BE2C (cell line): ENCODE data around the gene YIPF5.

Source experiments
- DNase-seq: peaks from one replicate; pipeline ENCODE4 v3.0.0-alpha.2; 2020
- H3K27me3 ChIP-seq: fragments of 250-450 bp; sonication (Bioruptor Pico); 2 replicates; pipeline ENCODE4 v1.5.1; 2020; ENCODE audit warnings: mild to moderate bottlenecking
- H3K36me3 ChIP-seq: fragments of 250-450 bp; sonication (Bioruptor Pico); 2 replicates; pipeline ENCODE4 v1.5.1; 2020; ENCODE audit warnings: mild to moderate bottlenecking
- H3K4me1 ChIP-seq: fragments of 250-450 bp; sonication (Bioruptor Pico); 2 replicates; pipeline ENCODE4 v1.5.1; 2020
- H3K4me3 ChIP-seq: 2 replicates; pipeline ENCODE4 v1.5.1; 2011; ENCODE audit warnings: low read depth, low read length
- H3K9me3 ChIP-seq: fragments of 250-450 bp; sonication (Bioruptor Pico); 2 replicates; pipeline ENCODE4 v1.5.1; 2020
- TF ChIP-seq, protein P1 (sequence below): IDR thresholded peaks from 2 replicates; pipeline ENCODE4 v1.5.1; 2012; ENCODE audit warnings: mild to moderate bottlenecking, low read depth, low read length

The YIPF5 gene

DNA sequence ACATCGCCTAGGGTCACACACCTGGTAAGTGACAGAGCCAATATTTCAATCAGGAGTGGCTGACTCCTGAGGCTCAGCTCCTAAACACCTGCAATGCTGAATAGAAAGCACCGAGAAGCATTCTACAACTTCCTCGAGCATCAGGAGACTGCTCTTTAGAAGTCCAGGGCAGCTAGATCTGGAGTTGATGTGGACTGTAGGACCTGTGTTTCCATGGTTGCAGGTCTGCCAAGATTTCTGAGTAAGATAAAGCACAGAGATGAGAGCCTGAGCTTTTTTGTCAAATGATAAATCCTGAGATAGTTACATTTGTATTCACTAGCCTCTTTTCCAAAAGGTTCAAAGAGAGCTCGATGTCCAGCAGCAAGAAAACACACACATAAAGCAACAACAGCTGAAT, 43.8 kb downstream of the YIPF5 start:
- no peaks in the 10 kb centered on the region for H3K9me3 ChIP-seq
- no peak for DNase-seq
- H3K27me3 ChIP-seq = no peaks in the 10 kb centered on the region
- H3K4me3 ChIP-seq = no peak overlapping the region
- H3K36me3 ChIP-seq = no peaks in the 10 kb centered on the region
- H3K4me1 ChIP-seq = no peaks in the 10 kb centered on the region
- TF ChIP-seq, protein P1, sequence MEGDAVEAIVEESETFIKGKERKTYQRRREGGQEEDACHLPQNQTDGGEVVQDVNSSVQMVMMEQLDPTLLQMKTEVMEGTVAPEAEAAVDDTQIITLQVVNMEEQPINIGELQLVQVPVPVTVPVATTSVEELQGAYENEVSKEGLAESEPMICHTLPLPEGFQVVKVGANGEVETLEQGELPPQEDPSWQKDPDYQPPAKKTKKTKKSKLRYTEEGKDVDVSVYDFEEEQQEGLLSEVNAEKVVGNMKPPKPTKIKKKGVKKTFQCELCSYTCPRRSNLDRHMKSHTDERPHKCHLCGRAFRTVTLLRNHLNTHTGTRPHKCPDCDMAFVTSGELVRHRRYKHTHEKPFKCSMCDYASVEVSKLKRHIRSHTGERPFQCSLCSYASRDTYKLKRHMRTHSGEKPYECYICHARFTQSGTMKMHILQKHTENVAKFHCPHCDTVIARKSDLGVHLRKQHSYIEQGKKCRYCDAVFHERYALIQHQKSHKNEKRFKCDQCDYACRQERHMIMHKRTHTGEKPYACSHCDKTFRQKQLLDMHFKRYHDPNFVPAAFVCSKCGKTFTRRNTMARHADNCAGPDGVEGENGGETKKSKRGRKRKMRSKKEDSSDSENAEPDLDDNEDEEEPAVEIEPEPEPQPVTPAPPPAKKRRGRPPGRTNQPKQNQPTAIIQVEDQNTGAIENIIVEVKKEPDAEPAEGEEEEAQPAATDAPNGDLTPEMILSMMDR = no peak

DNA sequence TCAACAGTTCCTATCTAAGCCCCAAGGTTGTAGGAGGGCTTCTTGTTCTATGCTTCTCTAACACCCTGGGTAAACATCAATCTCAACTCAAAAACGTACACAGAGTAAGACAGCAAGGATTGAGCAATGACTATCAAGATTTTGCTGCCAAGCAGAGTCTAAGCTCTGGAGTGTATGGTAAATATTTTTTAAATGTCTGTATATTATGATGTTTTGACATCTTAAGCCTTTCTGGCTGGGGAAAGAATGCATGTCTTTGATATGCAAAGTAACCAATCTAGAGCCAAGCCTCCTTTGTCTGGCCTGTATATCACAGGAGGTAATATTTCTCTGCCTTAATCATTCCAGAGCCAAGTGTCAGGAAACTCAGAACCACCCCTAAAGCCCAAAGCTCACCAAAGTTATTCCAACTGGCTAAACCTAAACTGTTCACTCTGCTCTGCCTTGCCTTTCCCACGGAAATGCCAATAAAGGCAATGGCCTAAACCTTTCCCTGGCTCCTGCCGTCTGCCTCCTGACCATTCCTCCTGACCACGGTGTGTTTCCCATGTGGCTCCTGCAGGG, 45.2 kb downstream of the YIPF5 start:
- Histone ChIP-seq H3K9me3 (no peaks in the 10 kb centered on the region), H3K4me3 (no peak overlapping the region), H3K36me3 (no peaks in the 10 kb centered on the region), H3K4me1 (no peaks in the 10 kb centered on the region), H3K27me3 (no peaks in the 10 kb centered on the region)
- TF ChIP-seq, protein P1 = no peak
- no peak for DNase-seq

- no peaks in the 10 kb centered on the region for H3K9me3 ChIP-seq
- H3K36me3 ChIP-seq = no peaks in the 10 kb centered on the region
- no peaks in the 10 kb centered on the region for H3K4me1 ChIP-seq
- TF ChIP-seq, protein P1 = no peak
- no peaks in the 10 kb centered on the region for H3K27me3 ChIP-seq
- no peak overlapping the region for H3K4me3 ChIP-seq
- no peak for DNase-seq
Observed at GRCh38 chr5:144122641-144123040, 47.8 kb downstream of the YIPF5 start.

GRCh38 chr5:144122081-144122480, 48.4 kb downstream of the YIPF5 start:
- DNase-seq = no peak
- TF ChIP-seq, protein P1 = no peak
- no peaks in the 10 kb centered on the region for H3K36me3 ChIP-seq
- H3K9me3 ChIP-seq = no peaks in the 10 kb centered on the region
- no peaks in the 10 kb centered on the region for H3K4me1 ChIP-seq
- H3K27me3 ChIP-seq = no peaks in the 10 kb centered on the region
- no peak overlapping the region for H3K4me3 ChIP-seq

DNA sequence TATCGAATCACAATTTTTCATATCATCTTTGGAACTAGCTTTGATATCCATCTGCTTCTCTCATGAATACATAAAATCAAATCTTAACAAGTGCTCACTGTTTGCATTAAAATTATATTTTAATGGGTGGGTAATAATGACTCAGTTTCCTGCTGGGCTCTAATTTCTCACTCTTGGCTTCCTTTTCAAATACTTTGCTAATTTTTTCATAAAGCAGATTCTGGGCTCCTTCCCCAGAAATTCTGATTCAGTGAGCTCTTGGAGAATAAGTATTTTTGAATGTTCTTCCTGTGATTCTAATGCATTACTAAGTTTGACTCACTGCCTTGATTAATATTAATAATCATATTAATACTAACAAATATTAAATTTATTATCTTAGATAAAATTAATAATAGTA, 48.9 kb downstream of the YIPF5 start:
- Histone ChIP-seq H3K4me1 (no peaks in the 10 kb centered on the region), H3K4me3 (no peak overlapping the region), H3K27me3 (no peaks in the 10 kb centered on the region), H3K36me3 (no peaks in the 10 kb centered on the region), H3K9me3 (no peaks in the 10 kb centered on the region)
- no peak for DNase-seq
- TF ChIP-seq, protein P1 = no peak

GRCh38 chr5:144120661-144121180, 49.7 kb downstream of the YIPF5 start:
- TF ChIP-seq, protein P1 = no peak
- no peak for DNase-seq

More at GRCh38 chr5:144120661-144121180, 49.7 kb downstream of the YIPF5 start:
- Histone ChIP-seq H3K27me3 (no peaks in the 10 kb centered on the region), H3K9me3 (no peaks in the 10 kb centered on the region), H3K36me3 (no peaks in the 10 kb centered on the region), H3K4me1 (no peaks in the 10 kb centered on the region), H3K4me3 (no peak overlapping the region)
